Common myeloid progenitor, CD34-positive (primary cell): Measurements from ENCODE around the gene BLM.

Source experiments
- CTCF ChIA-PET: fragments of 350-600 bp; sonication (Branson Sonifier 250); formaldehyde crosslinking; loops from one replicate; lab custom pipeline; 2021; ENCODE audit warnings: antibody characterized with exemption; lab: Charles Lee
- POLR2A ChIA-PET: fragments of 350-600 bp; sonication (Branson Sonifier 250); formaldehyde crosslinking; loops from one replicate; lab custom pipeline; 2021; ENCODE audit warnings: antibody characterized with exemption; lab: Charles Lee
- DNase-seq, 3 donors: peaks; one replicate each; pipeline versions ENCODE4 v3.0.0 to v3.0.0-alpha.2; 2013
- H3K27ac ChIP-seq, 2 experiments: 1 replicate in 1 of 2; 2 replicates in 1 of 2; pipeline ENCODE4 v1.7.0; 2013; ENCODE audit warnings: inconsistent platforms in 2 of 2, low read length in 2 of 2, mild to moderate bottlenecking in 2 of 2, low read depth in 1 of 2, moderate library complexity in 1 of 2; ENCODE audit not compliant: severe bottlenecking in 2 of 2, insufficient read depth in 1 of 2, poor library complexity in 1 of 2
- H3K27me3 ChIP-seq, 5 experiments: replicated peaks in 2 of 5; 1 replicate in 3 of 5; 2 replicates in 2 of 5; pipeline versions ENCODE4 v1.6.1 to v1.7.0; 2013; ENCODE audit warnings: low read length in 4 of 5, mild to moderate bottlenecking in 2 of 5, moderate library complexity in 2 of 5, inconsistent platforms in 1 of 5; ENCODE audit not compliant: insufficient read depth in 5 of 5, control insufficient read depth in 4 of 5
- H3K36me3 ChIP-seq, 4 experiments: 1 replicate in 2 of 4; 2 replicates in 2 of 4; pipeline versions ENCODE4 v1.6.1 to v1.7.0; 2013; ENCODE audit warnings: low read length in 3 of 4, control low read depth in 1 of 4, mild to moderate bottlenecking in 1 of 4; ENCODE audit not compliant: control insufficient read depth in 4 of 4, insufficient read depth in 4 of 4
- H3K4me1 ChIP-seq, 4 experiments: 1 replicate in 3 of 4; 2 replicates in 1 of 4; pipeline versions ENCODE4 v1.6.1 to v1.7.1; 2013; ENCODE audit warnings: low read length in 3 of 4, mild to moderate bottlenecking in 3 of 4, control low read depth in 1 of 4, inconsistent platforms in 1 of 4, moderate library complexity in 1 of 4; ENCODE audit not compliant: control insufficient read depth in 4 of 4, insufficient read depth in 4 of 4; ENCODE audit errors: control extremely low read depth in 1 of 4
- H3K4me3 ChIP-seq, 7 experiments: 1 replicate in 4 of 7; 2 replicates in 3 of 7; pipeline versions ENCODE4 v1.5.1 to v1.7.0; 2013; ENCODE audit warnings: mild to moderate bottlenecking in 7 of 7, low read length in 6 of 7, moderate library complexity in 6 of 7, inconsistent platforms in 2 of 7, low read depth in 2 of 7, control low read depth in 1 of 7; ENCODE audit not compliant: insufficient read depth in 4 of 7, control insufficient read depth in 1 of 7; ENCODE audit errors: extremely low read depth in 1 of 7
- H3K9me3 ChIP-seq, 5 experiments: 1 replicate in 4 of 5; 2 replicates in 1 of 5; pipeline versions ENCODE4 v1.6.1 to v1.7.1; 2013; ENCODE audit warnings: low read length in 4 of 5, mild to moderate bottlenecking in 2 of 5, inconsistent platforms in 1 of 5, low read depth in 1 of 5, moderate library complexity in 1 of 5; ENCODE audit not compliant: control insufficient read depth in 4 of 5, insufficient read depth in 2 of 5; ENCODE audit errors: control extremely low read depth in 1 of 5
- WGBS: methylation state at CpG from one replicate; pipeline ENCODE4 v1.1.5; 2013; ENCODE audit not compliant: insufficient coverage; 5-methylcytosine and 5-hydroxymethylcytosine counted together

Gene BLM

DNA sequence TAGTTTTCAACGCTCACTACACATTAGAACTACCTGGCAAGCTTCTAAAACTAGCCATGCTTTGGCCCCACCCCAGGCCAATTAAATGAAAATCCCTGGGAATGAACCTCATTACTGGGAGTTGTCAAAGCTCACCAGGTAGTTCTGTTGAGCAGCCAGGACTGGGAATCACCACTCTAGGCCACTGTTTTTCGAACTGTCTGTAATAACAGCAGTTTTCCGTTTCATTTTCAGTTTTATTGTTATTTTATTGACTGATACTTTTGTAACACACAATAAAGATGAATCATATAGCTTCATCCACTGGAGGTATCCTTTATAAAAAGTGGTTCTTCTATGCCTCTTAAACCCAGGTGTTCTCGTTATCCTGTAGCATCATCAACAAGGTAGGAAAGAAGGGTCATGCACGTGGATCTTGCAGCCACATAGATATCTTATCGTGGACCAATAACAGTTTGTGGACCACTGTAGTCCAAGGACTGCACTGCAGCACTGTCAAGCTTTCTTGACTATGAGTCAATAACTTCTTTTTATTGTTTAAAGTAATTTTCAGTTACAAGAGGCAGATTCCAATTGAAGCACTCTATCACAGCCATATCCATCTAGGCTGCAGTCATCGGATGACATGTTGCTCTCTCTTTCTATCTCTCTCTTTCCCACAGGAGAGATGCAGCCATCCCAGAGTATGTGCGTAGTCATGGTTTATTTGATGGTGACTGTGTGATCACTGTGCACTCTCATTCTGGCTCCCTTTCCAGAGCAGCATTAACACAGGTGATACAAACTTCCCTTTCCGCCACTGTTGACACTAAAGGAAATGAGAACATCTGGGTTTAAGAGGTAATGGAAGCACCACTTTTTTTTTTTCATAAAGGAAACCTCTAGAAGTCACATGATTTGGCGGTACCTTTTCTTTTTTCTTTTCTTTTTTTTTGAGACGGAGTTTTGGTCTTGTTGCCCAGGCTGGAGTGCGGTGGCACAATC lies 39.0 kb upstream of the BLM start:
- POLR2A ChIA-PET = interaction anchor here (0.6 kb wide), 2 partner anchors 13 to 26 kb away, joined by 3 to 4 read pairs; no protein-coding TSS in a partner anchor
- no peaks in the 10 kb centered on the region for H3K36me3 ChIP-seq
- no peak overlapping the region for H3K4me3 ChIP-seq
- no peaks in the 10 kb centered on the region for H3K27me3 ChIP-seq
- 98% methylated on average over 4 of the region's 12 CpGs for WGBS
- no peaks in the 10 kb centered on the region for H3K9me3 ChIP-seq
- H3K27ac ChIP-seq = no peak overlapping the region
- peak in 2 of 3 donors; percentile 63 to 67 for DNase-seq
- CTCF ChIA-PET = interaction anchor here (0.7 to 1.9 kb wide), 5 partner anchors 15 to 30 kb away, joined by 3 to 6 read pairs (median 4); no protein-coding TSS in a partner anchor
- H3K4me1 ChIP-seq = peaks cover 0 to 9% (median 8%) of the 10 kb centered on the region in 4 experiments

DNA sequence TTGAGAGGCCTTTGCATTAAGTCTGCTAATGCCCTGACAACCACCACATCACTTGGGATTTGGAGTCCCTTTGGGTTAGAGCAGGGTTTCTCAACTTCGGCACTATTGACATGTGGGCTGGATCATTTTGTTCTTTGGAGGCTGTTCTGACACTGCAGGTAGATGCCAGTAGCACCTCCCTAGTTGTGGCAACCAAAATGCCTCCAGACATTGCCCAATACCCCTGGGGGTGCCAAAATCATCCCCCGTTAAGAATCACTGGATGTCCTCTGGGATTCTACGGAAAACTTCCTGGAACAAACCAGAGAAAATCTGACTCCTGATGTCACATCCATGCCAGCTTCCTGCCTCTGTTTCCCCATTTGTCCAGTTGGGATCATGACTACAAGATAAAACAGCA lies 37.2 kb upstream of the BLM start:
- ChIA-PET POLR2A (no interaction called here), CTCF (no interaction called here)
- H3K4me1 ChIP-seq = peaks cover 0 to 16% (median 9%) of the 10 kb centered on the region in 4 experiments
- no peak overlapping the region for H3K4me3 ChIP-seq
- H3K27ac ChIP-seq = no peak overlapping the region
- H3K27me3 ChIP-seq = no peaks in the 10 kb centered on the region
- WGBS = 83% methylated on average over 1 of the region's 3 CpGs
- no peaks in the 10 kb centered on the region for H3K9me3 ChIP-seq
- DNase-seq = no peak
- no peaks in the 10 kb centered on the region for H3K36me3 ChIP-seq

- no peak overlapping the region for H3K4me3 ChIP-seq
- 94% methylated on average over 3 of the region's 6 CpGs for WGBS
- no peak overlapping the region for H3K27ac ChIP-seq
- H3K4me1 ChIP-seq = peaks cover 0 to 21% (median 12%) of the 10 kb centered on the region in 4 experiments
- H3K9me3 ChIP-seq = no peaks in the 10 kb centered on the region
- DNase-seq = no peak
- ChIA-PET CTCF (interaction anchor here (0.7 kb wide), 1 partner anchor 75 kb away, joined by 3 read pairs; no protein-coding TSS in a partner anchor), POLR2A (no interaction called here)
- no peaks in the 10 kb centered on the region for H3K27me3 ChIP-seq
- no peaks in the 10 kb centered on the region for H3K36me3 ChIP-seq
These were observed 36.7 kb upstream of the BLM start for GRCh38 chr15:90680371-90680935.

DNA sequence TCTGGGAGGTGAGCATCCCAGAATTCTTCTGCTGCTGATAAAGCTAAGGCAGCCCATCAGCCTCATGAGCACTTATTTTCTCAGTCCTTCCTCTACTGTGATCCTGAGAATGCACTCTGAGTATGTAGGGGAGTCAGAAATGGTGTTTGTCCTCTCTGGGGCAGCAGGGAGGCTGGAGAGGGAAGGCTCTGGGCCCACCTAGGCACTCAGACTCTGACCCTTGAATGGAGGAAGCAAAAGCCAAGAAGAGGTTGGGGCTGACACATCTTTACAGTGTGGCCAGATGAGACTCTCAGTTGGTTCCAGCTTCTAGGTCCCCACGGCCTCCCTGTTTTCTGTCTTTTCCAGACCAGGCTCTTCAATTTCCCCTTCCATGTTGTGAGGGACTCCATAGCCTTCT lies 36.1 kb upstream of the BLM start:
- no peak overlapping the region for H3K4me3 ChIP-seq
- peaks cover 0 to 27% (median 18%) of the 10 kb centered on the region in 4 experiments for H3K4me1 ChIP-seq
- no peaks in the 10 kb centered on the region for H3K9me3 ChIP-seq
- no peaks in the 10 kb centered on the region for H3K36me3 ChIP-seq
- POLR2A ChIA-PET = no interaction called here
- DNase-seq = no peak
- 100% methylated on average over 1 of the region's 1 CpG for WGBS
- CTCF ChIA-PET = interaction anchor here (0.7 to 1.4 kb wide), 2 partner anchors 76 to 137 kb away, joined by 3 read pairs; no protein-coding TSS in a partner anchor
- H3K27ac ChIP-seq = no peak overlapping the region
- no peaks in the 10 kb centered on the region for H3K27me3 ChIP-seq

DNA sequence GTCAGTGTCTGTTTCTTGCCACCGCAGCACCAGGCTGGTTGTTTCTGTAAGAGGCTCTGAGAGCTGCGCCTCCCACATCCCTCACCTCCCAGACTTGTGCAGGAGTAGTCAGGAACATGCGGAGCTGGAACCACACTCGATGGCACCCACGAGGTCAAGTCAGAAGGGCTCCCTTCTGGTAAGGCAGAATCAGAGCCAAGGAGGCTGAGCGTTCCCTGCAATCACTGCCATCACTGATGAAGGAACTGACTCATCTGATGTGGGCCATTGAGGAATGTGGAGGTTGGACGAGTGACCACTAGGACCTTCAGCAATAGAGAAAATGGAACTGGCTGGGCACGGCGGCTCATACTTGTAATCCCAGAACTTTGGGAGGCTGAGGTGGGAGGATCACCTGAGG lies 35.7 kb upstream of the BLM start:
- Histone ChIP-seq H3K9me3 (no peaks in the 10 kb centered on the region), H3K4me3 (no peak overlapping the region), H3K27ac (no peak overlapping the region), H3K4me1 (peaks cover 0 to 32% (median 20%) of the 10 kb centered on the region in 4 experiments), H3K27me3 (no peaks in the 10 kb centered on the region), H3K36me3 (no peaks in the 10 kb centered on the region)
- ChIA-PET POLR2A (no interaction called here), CTCF (interaction anchor here (0.7 to 1.6 kb wide), 4 partner anchors 76 to 274 kb away, joined by 3 read pairs; no protein-coding TSS in a partner anchor)
- no peak for DNase-seq
- WGBS = 100% methylated on average over 8 of the region's 9 CpGs

DNA sequence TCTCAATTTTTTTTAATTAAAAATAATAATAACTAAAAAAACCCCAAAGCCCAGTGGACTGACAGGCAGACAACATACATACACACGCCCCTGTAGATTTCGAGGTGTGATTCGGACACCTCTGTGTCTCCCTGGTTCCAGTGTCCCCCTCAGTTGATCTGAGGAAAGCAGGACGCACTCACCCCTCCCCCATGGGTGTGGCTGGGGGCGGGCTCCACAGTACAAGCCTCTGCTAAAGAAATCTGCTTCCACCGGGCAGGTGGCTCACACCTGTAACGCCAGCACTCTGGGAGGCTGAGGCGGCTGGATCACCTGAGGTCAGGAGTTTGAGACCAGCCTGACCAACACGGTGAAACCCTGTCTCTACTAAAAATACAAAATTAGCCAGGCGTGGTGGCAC lies 33.8 kb upstream of the BLM start:
- ChIA-PET CTCF (interaction anchor here (0.9 kb wide), 1 partner anchor 35 kb away, joined by 5 read pairs; no protein-coding TSS in a partner anchor), POLR2A (interaction anchor here (0.6 kb wide), 1 partner anchor 191 kb away, joined by 3 read pairs; no protein-coding TSS in a partner anchor)
- no peaks in the 10 kb centered on the region for H3K9me3 ChIP-seq
- no peaks in the 10 kb centered on the region for H3K36me3 ChIP-seq
- H3K4me1 ChIP-seq = peaks cover 8 to 48% (median 27%) of the 10 kb centered on the region in 4 experiments
- H3K27ac ChIP-seq = no peak overlapping the region
- 100% methylated on average over 3 of the region's 10 CpGs for WGBS
- H3K4me3 ChIP-seq = no peak overlapping the region
- H3K27me3 ChIP-seq = no peaks in the 10 kb centered on the region
- DNase-seq = no peak
